Liver (tissue), 9 donors: ENCODE measurements around the gene FOXG1. TPM values are rescaled to one million over a fixed set of nuclear protein-coding genes. Genes with fewer than 3 reads are reported as not detected.

Experiments
- DNase-seq: peaks from one replicate; pipeline ENCODE4 v3.0.0-alpha.2; 2017; ENCODE audit warnings: low spot score
- H3K27ac ChIP-seq, 2 donors: one replicate each; pipeline ENCODE4 v1.7.0; 2013; ENCODE audit warnings: inconsistent platforms in 2 of 2, low read length in 2 of 2, control low read depth in 1 of 2, low read depth in 1 of 2, mild to moderate bottlenecking in 1 of 2
- H3K27me3 ChIP-seq, 4 donors: one replicate each; pipeline versions ENCODE4 v1.6.1 to v1.7.0; 2013; ENCODE audit warnings: low read length in 3 of 4, inconsistent platforms in 1 of 4, mild to moderate bottlenecking in 1 of 4, moderate library complexity in 1 of 4; ENCODE audit not compliant: control insufficient read depth in 4 of 4, insufficient read depth in 4 of 4
- H3K36me3 ChIP-seq, 4 donors: one replicate each; pipeline versions ENCODE4 v1.6.1 to v1.7.0; 2013; ENCODE audit warnings: low read length in 3 of 4, mild to moderate bottlenecking in 3 of 4, low read depth in 1 of 4, moderate library complexity in 1 of 4; ENCODE audit not compliant: control insufficient read depth in 4 of 4, insufficient read depth in 3 of 4
- H3K4me1 ChIP-seq, 4 donors: one replicate each; pipeline versions ENCODE4 v1.6.1 to v1.7.0; 2013; ENCODE audit warnings: low read length in 3 of 4, mild to moderate bottlenecking in 3 of 4, moderate library complexity in 1 of 4; ENCODE audit not compliant: control insufficient read depth in 4 of 4, insufficient read depth in 4 of 4
- H3K4me3 ChIP-seq, 3 donors: one replicate each; pipeline versions ENCODE4 v1.6.1 to v1.7.0; 2013; ENCODE audit warnings: low read length in 3 of 3, control low read depth in 1 of 3, low read depth in 1 of 3, mild to moderate bottlenecking in 1 of 3
- H3K9ac ChIP-seq, 2 donors: one replicate each; pipeline ENCODE4 v1.7.0; 2013; ENCODE audit warnings: low read length in 2 of 2, mild to moderate bottlenecking in 2 of 2, moderate library complexity in 2 of 2, control low read depth in 1 of 2, low read depth in 1 of 2
- H3K9me3 ChIP-seq, 4 donors: one replicate each; pipeline versions ENCODE4 v1.6.1 to v1.7.0; 2013; ENCODE audit warnings: low read length in 3 of 4; ENCODE audit not compliant: control insufficient read depth in 4 of 4
- EGR1 ChIP-seq, 2 donors: IDR thresholded peaks; 2 replicates each; pipeline ENCODE4 v1.6.1; 2016 to 2018; ENCODE audit warnings: antibody characterized with exemption in 2 of 2, low read depth in 2 of 2
- FOXA1 ChIP-seq: IDR thresholded peaks from 2 replicates; pipeline ENCODE4 v1.6.1; 2016; ENCODE audit warnings: antibody characterized with exemption
- FOXA2 ChIP-seq: IDR thresholded peaks from 2 replicates; pipeline ENCODE4 v1.6.1; 2016; ENCODE audit warnings: antibody characterized with exemption
- GABPA ChIP-seq, 2 donors: IDR thresholded peaks in 1 of 2; conservative IDR thresholded peaks in 1 of 2; 2 replicates each; pipeline ENCODE4 v1.6.1; 2016; ENCODE audit warnings: antibody characterized with exemption in 2 of 2, mild to moderate bottlenecking in 1 of 2, moderate library complexity in 1 of 2
- HNF4A ChIP-seq, 2 donors: conservative IDR thresholded peaks; 2 replicates each; pipeline ENCODE4 v1.6.1; 2016; ENCODE audit warnings: antibody characterized with exemption in 2 of 2, mild to moderate bottlenecking in 2 of 2
- HNF4G ChIP-seq: IDR thresholded peaks from 2 replicates; pipeline ENCODE4 v1.6.1; 2016; ENCODE audit warnings: antibody characterized with exemption
- JUND ChIP-seq, 2 donors: IDR thresholded peaks; 2 replicates each; pipeline ENCODE4 v1.6.1; 2016; ENCODE audit warnings: antibody characterized with exemption in 2 of 2
- NR2F2 ChIP-seq: IDR thresholded peaks from 2 replicates; pipeline ENCODE4 v1.6.1; 2016; ENCODE audit warnings: antibody characterized with exemption
- RAD21 ChIP-seq, 2 donors: IDR thresholded peaks; 2 replicates each; pipeline ENCODE4 v1.6.1; 2016; ENCODE audit warnings: antibody characterized with exemption in 2 of 2, mild to moderate bottlenecking in 2 of 2
- RXRA ChIP-seq, 2 donors: IDR thresholded peaks; 2 replicates each; pipeline ENCODE4 v1.6.1; 2017 to 2018; ENCODE audit warnings: antibody characterized with exemption in 2 of 2, mild to moderate bottlenecking in 1 of 2
- SP1 ChIP-seq: IDR thresholded peaks from 2 replicates; pipeline ENCODE4 v1.6.1; 2018; ENCODE audit warnings: antibody characterized with exemption, mild to moderate bottlenecking
- YY1 ChIP-seq: IDR thresholded peaks from 2 replicates; pipeline ENCODE4 v1.6.1; 2016; ENCODE audit warnings: antibody characterized with exemption, mild to moderate bottlenecking
- WGBS: extraction: QIAGEN DNeasy Blood & Tissue Kit; methylation state at CpG from one replicate; pipeline ENCODE4 v1.1.7; 2013; 5-methylcytosine and 5-hydroxymethylcytosine counted together
- polyA plus RNA-seq, 2 donors: library from polyadenylated mRNA; stranded (reverse) in 1 of 2; unstranded in 1 of 2; fragments of 200-250 nt in 1 of 2; fragments of >200 nt in 1 of 2; fragmentation: Nextera tagmentation in 1 of 2; extraction: Ambion mirVana in 1 of 2; gene quantifications; one replicate each; pipeline versions ENCODE4 v1.2.1 to v1.2.3, GENCODE V29; 2013 to 2015
- total RNA-seq, 2 donors: library from RNA; depleted of rRNA; stranded (reverse); fragments of >200 nt; gene quantifications; one replicate each; pipeline ENCODE4 v1.2.3, GENCODE V29; 2014
- TF ChIP-seq, protein P1 (sequence below): IDR thresholded peaks from 2 replicates; pipeline ENCODE4 v1.6.1; 2016; ENCODE audit warnings: antibody characterized with exemption
- TF ChIP-seq, protein P2 (sequence below): IDR thresholded peaks from 2 replicates; pipeline ENCODE4 v1.6.1; 2016; ENCODE audit warnings: antibody characterized with exemption
- TF ChIP-seq, protein P3 (sequence below): IDR thresholded peaks from 2 replicates; pipeline ENCODE4 v1.6.1; 2016; ENCODE audit warnings: antibody characterized with exemption
- TF ChIP-seq, protein P4 (sequence below): fragments of 150-350 bp; IDR thresholded peaks from 2 replicates; pipeline ENCODE4 v1.5.1; 2017; ENCODE audit warnings: improper control_type of control experiment, low read depth, low read length; ENCODE audit not compliant: missing input control
- TF ChIP-seq, protein P5 (sequence below): IDR thresholded peaks from 2 replicates; pipeline ENCODE4 v1.6.1; 2016; ENCODE audit warnings: antibody characterized with exemption, mild to moderate bottlenecking
- donor health status: healthy.
- donor health status: healthy.
- donor health status: healthy.
- donor health status: healthy.
- donor health status: healthy.

FOXG1 gene
- total and polyA plus RNA-seq, 4 donors, result not detected

DNA sequence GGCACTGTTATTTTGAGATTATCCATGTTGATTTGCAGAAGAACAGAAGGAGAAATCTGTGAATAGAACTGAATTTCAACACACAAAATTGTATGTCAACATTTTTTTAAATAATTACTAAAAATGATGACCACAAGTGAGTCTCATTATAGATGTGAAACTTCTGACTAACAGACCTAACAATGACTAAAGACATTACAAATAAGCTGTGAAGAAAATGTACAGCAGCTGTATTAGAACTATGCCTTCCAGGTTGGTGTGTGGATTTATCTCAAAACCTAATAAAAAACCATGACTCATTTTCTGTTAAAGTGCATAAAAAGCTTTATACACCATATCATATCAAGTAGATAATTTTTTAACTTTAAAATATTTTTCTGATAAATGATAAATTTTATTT, 22.5 kb upstream of the FOXG1 start:
- H3K36me3 ChIP-seq, result no peaks in the 10 kb centered on the region
- no peaks in the 10 kb centered on the region for H3K4me1 ChIP-seq
- no peak overlapping the region for H3K27ac ChIP-seq
- TF ChIP-seq FOXA2 (no peak), NR2F2 (no peak), HNF4G (no peak), EGR1 (IDR thresholded peaks at IDR 0.05; ENCODE audit: low read depth in 2 of 2) (no peak), RXRA (IDR thresholded peaks at IDR 0.05) (no peak), YY1 (no peak), SP1 (no peak), JUND (IDR thresholded peaks at IDR 0.05) (no peak), HNF4A (conservative IDR thresholded peaks at IDR 0.05) (no peak), GABPA (IDR thresholded peaks at IDR 0.05 in 1 of 2, conservative IDR thresholded peaks at IDR 0.05 in 1 of 2) (no peak), RAD21 (IDR thresholded peaks at IDR 0.05) (no peak), FOXA1 (no peak)
- TF ChIP-seq, protein P1, sequence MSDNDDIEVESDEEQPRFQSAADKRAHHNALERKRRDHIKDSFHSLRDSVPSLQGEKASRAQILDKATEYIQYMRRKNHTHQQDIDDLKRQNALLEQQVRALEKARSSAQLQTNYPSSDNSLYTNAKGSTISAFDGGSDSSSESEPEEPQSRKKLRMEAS, result no peak
- TF ChIP-seq, protein P2, sequence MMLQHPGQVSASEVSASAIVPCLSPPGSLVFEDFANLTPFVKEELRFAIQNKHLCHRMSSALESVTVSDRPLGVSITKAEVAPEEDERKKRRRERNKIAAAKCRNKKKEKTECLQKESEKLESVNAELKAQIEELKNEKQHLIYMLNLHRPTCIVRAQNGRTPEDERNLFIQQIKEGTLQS, result no peak
- TF ChIP-seq, protein P3, sequence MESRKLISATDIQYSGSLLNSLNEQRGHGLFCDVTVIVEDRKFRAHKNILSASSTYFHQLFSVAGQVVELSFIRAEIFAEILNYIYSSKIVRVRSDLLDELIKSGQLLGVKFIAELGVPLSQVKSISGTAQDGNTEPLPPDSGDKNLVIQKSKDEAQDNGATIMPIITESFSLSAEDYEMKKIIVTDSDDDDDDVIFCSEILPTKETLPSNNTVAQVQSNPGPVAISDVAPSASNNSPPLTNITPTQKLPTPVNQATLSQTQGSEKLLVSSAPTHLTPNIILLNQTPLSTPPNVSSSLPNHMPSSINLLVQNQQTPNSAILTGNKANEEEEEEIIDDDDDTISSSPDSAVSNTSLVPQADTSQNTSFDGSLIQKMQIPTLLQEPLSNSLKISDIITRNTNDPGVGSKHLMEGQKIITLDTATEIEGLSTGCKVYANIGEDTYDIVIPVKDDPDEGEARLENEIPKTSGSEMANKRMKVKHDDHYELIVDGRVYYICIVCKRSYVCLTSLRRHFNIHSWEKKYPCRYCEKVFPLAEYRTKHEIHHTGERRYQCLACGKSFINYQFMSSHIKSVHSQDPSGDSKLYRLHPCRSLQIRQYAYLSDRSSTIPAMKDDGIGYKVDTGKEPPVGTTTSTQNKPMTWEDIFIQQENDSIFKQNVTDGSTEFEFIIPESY, result no peak
- TF ChIP-seq, protein P4, sequence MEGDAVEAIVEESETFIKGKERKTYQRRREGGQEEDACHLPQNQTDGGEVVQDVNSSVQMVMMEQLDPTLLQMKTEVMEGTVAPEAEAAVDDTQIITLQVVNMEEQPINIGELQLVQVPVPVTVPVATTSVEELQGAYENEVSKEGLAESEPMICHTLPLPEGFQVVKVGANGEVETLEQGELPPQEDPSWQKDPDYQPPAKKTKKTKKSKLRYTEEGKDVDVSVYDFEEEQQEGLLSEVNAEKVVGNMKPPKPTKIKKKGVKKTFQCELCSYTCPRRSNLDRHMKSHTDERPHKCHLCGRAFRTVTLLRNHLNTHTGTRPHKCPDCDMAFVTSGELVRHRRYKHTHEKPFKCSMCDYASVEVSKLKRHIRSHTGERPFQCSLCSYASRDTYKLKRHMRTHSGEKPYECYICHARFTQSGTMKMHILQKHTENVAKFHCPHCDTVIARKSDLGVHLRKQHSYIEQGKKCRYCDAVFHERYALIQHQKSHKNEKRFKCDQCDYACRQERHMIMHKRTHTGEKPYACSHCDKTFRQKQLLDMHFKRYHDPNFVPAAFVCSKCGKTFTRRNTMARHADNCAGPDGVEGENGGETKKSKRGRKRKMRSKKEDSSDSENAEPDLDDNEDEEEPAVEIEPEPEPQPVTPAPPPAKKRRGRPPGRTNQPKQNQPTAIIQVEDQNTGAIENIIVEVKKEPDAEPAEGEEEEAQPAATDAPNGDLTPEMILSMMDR, result no peak
- TF ChIP-seq, protein P5, sequence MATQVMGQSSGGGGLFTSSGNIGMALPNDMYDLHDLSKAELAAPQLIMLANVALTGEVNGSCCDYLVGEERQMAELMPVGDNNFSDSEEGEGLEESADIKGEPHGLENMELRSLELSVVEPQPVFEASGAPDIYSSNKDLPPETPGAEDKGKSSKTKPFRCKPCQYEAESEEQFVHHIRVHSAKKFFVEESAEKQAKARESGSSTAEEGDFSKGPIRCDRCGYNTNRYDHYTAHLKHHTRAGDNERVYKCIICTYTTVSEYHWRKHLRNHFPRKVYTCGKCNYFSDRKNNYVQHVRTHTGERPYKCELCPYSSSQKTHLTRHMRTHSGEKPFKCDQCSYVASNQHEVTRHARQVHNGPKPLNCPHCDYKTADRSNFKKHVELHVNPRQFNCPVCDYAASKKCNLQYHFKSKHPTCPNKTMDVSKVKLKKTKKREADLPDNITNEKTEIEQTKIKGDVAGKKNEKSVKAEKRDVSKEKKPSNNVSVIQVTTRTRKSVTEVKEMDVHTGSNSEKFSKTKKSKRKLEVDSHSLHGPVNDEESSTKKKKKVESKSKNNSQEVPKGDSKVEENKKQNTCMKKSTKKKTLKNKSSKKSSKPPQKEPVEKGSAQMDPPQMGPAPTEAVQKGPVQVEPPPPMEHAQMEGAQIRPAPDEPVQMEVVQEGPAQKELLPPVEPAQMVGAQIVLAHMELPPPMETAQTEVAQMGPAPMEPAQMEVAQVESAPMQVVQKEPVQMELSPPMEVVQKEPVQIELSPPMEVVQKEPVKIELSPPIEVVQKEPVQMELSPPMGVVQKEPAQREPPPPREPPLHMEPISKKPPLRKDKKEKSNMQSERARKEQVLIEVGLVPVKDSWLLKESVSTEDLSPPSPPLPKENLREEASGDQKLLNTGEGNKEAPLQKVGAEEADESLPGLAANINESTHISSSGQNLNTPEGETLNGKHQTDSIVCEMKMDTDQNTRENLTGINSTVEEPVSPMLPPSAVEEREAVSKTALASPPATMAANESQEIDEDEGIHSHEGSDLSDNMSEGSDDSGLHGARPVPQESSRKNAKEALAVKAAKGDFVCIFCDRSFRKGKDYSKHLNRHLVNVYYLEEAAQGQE, result no peak
- H3K9ac ChIP-seq, result no peak overlapping the region
- H3K27me3 ChIP-seq, result peaks cover 0 to 8% (median 0%) of the 10 kb centered on the region in 4 donors
- no peak overlapping the region for H3K4me3 ChIP-seq
- DNase-seq, result no peak
- peaks cover 0 to 4% (median 3%) of the 10 kb centered on the region in 4 donors for H3K9me3 ChIP-seq

DNA sequence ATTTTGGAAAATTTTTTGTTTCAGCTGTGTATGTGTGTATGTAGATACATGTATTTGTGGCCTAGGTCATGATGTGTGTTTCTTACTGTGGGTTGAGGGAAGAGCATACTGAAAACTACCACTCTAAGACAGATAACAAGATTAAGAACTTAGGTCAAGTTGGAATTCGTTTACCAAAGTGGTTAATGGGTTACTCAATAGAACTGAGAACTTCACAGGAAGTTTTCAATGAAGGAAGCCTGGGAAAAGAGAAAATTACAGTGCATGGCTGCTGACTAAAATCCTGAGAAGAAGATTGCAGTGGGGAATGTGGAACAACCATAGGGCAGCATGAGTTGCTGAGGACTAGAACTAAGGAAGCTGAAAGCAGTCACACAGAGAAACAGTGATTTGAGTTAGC, 21.4 kb upstream of the FOXG1 start:
- H3K27me3 ChIP-seq, result peaks cover 0 to 8% (median 0%) of the 10 kb centered on the region in 4 donors
- TF ChIP-seq HNF4G (no peak), NR2F2 (no peak), RXRA (IDR thresholded peaks at IDR 0.05) (no peak), RAD21 (IDR thresholded peaks at IDR 0.05) (no peak), YY1 (no peak), GABPA (IDR thresholded peaks at IDR 0.05 in 1 of 2, conservative IDR thresholded peaks at IDR 0.05 in 1 of 2) (no peak), HNF4A (conservative IDR thresholded peaks at IDR 0.05) (no peak), SP1 (no peak), FOXA2 (no peak)
- TF ChIP-seq, protein P5, result no peak
- TF ChIP-seq, protein P2, result no peak
- TF ChIP-seq, protein P4, result no peak

More for the DNA sequence above, 21.4 kb upstream of the FOXG1 start:
- no peaks in the 10 kb centered on the region for H3K4me1 ChIP-seq
- H3K4me3 ChIP-seq, result no peak overlapping the region
- no peaks in the 10 kb centered on the region for H3K36me3 ChIP-seq
- H3K9ac ChIP-seq, result no peak overlapping the region
- no peak for DNase-seq
- H3K9me3 ChIP-seq, result peaks cover 0 to 4% (median 3%) of the 10 kb centered on the region in 4 donors
- 15% methylated on average over 1 of the region's 1 CpG for WGBS
- no peak overlapping the region for H3K27ac ChIP-seq
